GM12801 (cell line): Measurements from ENCODE around the gene RAE1.

Experiments
- TF ChIP-seq, protein P1 (sequence below): IDR thresholded peaks from one replicate; pipeline ENCODE4 v1.5.1; 2011; ENCODE audit warnings: control low read depth; ENCODE audit not compliant: insufficient read length; ENCODE audit errors: extremely low read depth

RAE1 gene

DNA sequence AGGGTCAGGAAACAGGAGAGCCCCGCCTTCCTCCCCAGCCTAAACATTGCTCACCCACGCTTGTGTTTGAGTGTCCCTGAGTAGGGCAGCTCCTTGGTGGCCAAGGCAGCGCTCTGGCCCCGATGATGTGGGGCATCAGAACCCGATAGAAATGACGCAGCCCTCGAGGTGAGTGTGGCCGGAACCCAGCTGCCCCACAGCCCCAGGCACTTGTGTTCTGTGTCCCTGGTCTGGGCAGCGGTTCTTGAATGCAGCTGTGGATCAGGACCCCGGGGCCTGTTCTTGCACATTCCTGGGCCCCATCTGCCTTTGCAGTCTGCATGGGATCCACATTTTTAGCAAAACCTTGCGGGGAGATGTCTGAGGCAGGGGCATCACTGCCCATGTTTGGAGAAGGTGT lies 53.0 kb downstream of the RAE1 start:
- TF ChIP-seq, protein P1, sequence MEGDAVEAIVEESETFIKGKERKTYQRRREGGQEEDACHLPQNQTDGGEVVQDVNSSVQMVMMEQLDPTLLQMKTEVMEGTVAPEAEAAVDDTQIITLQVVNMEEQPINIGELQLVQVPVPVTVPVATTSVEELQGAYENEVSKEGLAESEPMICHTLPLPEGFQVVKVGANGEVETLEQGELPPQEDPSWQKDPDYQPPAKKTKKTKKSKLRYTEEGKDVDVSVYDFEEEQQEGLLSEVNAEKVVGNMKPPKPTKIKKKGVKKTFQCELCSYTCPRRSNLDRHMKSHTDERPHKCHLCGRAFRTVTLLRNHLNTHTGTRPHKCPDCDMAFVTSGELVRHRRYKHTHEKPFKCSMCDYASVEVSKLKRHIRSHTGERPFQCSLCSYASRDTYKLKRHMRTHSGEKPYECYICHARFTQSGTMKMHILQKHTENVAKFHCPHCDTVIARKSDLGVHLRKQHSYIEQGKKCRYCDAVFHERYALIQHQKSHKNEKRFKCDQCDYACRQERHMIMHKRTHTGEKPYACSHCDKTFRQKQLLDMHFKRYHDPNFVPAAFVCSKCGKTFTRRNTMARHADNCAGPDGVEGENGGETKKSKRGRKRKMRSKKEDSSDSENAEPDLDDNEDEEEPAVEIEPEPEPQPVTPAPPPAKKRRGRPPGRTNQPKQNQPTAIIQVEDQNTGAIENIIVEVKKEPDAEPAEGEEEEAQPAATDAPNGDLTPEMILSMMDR, result no peak

DNA sequence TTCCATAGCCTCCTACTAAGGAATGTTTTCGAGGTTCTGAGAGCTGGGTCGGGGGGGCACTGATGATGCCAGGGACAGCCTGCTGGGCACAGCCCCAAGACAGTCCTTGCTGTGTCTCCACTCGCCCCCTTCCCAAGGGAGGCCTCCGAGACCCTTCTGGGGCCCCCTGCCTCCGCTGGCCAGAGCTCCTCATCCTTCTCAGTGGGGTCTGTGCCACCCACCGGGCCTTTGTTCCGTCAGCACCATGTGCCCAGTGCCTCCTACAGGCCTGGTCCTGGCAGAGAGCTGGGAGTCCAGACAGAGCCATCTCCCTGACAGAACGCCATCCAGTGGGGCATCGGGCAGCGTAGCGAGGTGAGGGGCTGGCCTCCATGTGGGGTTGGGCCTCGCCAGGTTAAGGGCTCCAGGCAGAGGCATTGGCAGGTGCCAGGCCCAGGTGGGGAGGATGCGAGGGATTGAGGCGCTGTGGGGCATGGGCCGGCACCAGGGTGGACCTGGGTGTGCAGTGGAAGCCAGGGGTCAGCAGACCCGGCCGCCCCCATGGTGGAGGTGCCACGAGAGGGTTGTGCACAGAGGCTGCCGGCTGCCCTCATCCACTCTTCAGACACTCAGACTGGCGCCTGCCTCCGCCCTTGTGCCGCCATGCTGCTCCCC lies 53.5 kb downstream of the RAE1 start:
- TF ChIP-seq, protein P1, result no peak

DNA sequence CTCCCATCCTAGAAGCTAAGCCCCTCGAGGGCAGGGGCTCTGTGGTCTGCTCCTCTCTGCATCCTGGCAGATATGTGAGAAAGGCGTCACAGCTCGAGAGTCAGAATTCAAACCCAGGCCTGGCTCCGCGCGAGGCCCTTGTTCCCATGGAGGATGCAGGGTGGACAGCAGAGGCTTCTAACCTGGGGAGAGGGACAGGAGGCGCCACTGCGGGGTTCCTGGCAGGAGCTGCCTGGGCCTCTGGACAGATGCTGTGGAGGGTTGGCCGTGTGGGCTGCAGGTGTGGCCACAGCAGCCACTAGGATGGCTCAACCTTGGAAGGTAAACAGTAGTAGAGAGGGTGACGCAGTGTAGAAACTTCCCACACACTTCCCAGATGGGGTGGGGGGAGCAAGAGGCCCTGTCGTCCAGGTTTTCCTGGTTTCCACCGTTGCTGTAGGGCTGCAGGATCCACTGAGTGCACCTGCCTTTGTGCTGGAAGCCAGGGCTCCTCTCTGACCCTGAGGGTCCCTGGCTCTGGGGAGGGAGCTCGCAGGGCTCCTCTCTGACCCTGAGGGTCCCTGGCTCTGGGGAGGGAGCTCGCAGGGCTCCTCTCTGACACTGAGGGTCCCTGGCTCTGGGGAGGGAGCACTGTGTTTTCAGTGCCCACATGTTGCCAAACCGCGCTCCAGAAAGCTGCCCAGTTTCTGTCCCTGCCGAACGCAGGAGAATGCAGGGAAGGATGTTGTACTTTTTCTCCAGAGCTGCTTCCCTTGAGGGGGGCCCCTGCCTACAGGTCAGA lies 54.4 kb downstream of the RAE1 start:
- TF ChIP-seq, protein P1, result no peak

DNA sequence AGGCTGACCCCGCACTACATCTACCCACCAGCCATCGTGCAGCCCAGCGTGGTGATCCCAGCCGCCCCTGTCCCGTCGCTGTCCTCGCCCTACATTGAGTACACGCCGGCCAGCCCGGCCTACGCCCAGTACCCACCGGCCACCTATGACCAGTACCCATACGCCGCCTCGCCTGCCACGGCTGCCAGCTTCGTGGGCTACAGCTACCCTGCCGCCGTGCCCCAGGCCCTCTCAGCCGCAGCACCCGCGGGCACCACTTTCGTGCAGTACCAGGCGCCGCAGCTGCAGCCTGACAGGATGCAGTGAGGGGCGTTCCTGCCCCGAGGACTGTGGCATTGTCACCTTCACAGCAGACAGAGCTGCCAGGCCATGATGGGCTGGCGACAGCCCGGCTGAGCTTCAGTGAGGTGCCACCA lies 56.5 kb downstream of the RAE1 start:
- TF ChIP-seq, protein P1, result no peak

DNA sequence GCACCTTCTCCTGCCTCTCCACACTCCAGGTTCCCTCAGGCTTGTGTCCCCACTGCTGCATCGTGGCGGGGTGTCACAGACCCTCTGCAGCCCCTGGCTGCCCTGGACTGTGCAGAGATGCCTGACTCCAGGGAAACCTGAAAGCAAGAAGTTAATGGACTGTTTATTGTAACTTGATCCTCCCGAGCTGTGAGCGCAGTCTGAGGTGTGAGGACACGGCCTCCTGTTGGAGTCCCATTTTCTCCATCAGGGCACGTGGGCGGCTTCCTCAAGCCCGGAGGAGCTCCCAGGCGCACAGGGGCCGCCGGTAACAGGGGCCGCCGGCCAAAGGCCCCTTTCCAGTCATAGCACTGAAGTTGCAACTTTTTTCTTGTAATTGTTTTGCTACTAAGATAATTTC lies 57.1 kb downstream of the RAE1 start:
- TF ChIP-seq, protein P1, result no peak

DNA sequence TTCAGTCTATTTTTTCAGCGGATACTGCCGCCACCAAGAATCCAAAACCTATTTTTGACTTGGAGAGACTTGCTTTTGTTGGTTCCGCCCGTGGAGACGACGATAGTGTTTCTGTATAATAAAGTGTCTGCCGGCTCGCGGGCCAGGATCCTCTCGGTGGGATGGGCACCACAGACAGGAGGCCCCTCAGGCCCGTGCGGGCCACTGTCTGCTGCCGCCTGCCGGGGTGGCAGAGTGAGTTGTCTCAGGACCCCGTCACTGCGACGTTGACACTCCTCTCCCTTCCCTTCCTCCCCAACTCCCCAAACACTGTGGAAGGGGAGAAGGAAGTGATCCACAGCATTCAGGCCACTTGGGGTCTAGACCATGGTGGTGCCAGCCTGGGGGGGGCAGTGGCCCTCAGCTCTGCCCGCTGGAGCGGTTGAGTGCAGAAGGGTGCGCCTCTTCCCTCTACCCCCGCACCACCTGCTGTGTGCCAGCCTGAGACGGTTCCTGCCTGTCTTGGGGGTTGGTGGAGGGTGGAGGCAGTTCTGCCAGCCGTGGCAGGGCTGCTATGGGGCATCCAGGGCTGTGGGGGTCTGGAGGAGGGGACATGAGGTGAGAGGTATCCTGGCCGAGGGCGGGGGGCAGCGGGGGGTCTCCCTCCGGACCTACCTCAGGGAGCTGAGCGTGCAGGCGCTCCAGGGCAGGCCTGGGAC lies 57.6 kb downstream of the RAE1 start:
- TF ChIP-seq, protein P1, result no peak

DNA sequence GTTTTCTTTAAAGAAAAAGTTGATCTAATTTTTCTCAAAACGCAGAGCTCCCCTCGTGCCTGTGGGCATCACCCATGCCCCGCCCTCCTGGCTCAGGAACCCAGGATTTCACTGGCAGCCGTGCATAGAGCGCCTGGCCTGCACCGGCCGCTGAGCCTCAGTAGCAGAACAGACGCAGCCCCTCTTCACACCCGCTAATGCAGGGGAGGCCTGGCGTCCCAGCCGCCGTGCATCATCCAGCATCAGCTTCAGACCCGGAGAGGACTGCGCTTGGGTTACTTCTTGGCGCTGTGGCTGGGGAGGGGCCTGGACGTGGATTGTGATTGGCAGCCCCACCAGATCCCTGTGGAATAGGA lies 58.2 kb downstream of the RAE1 start:
- TF ChIP-seq, protein P1, result no peak
